Measurements from ENCODE around the gene POU6F1. TPM values are rescaled to one million over a fixed set of nuclear protein-coding genes. Genes with fewer than 3 reads are reported as not detected.
"Not testable (repeated sequence)": the region's sequence is repeated elsewhere in the genome, so short reads cannot be mapped to it uniquely, and the experiment has no call there.

Gene POU6F1
- total RNA-seq, 1 experiment from 2014 or later, result 1.8 TPM

- DNase-seq (ENCODE audit: low read depth), result no peak
Measured at GRCh38 chr12:51229116-51229809, 11.4 kb upstream of the POU6F1 start.

- DNase-seq (ENCODE audit: low read depth), result no peak
Measured at GRCh38 chr12:51227962-51228361, 10.1 kb upstream of the POU6F1 start.

- not testable (repeated sequence) for DNase-seq (ENCODE audit: low read depth)
Measured at GRCh38 chr12:51227112-51227511, 9.2 kb upstream of the POU6F1 start.

- DNase-seq (ENCODE audit: low read depth), result no peak
Measured at GRCh38 chr12:51225771-51226170, 7.9 kb upstream of the POU6F1 start.

- no peak for DNase-seq (ENCODE audit: low read depth)
Measured at GRCh38 chr12:51225234-51225633, 7.4 kb upstream of the POU6F1 start.

DNA sequence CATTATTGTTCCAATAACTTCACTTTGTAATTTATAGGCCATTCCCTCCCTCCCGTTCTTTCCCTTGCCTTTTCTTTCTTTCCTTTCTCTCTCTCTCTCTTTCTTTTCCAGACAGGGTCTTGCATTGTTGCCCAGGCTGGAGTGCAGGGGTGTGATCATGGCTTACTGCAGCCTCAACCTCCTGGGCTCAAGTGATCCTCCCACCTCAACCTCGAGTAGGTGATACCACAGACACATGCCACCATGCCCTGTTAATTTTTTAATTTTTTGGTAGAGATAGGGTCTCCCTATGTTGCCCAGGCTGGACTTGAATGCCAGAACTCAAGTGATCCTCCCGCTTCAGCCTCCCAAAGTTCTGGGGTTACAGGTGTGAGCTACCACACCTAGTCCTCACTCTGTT is 6.8 kb upstream of the POU6F1 start:
- DNase-seq (ENCODE audit: low read depth), result no peak

- no peak for DNase-seq (ENCODE audit: low read depth)
Measured at GRCh38 chr12:51222461-51222860, 4.6 kb upstream of the POU6F1 start.

DNA sequence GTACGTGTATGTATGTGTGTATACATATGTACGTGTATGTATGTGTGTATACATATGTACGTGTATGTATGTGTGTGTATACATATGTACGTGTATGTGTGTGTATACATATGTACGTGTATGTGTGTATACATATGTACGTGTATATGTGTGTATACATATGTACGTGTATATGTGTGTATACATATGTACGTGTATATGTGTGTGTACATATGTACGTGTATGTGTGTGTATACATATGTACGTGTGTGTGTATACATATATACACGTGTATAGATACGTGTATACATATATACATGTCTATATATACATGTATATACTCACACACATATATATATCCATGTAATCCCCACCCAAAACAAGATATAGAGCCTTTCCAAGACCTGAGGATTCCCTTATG is 2.0 kb upstream of the POU6F1 start:
- not testable (repeated sequence) for DNase-seq (ENCODE audit: low read depth)

DNA sequence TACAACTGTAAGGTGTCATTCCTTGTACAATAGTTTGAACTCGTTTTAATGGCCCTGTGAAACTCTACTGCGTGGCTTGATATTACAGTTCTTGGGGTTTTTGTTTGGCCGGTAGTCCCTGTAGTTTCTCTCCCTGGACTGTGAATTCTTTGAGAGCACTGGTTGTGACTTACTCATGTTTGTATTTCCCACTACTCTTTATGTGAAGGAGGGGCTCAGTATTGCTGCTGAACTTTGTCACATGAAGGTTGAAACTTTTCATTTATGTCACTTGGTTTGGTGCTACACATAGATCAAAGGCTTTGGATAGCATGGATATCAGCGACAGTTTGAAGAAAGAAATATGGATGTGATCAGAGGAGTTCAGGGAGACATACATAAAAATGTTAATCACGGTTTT is 1.5 kb upstream of the POU6F1 start:
- DNase-seq (ENCODE audit: low read depth), result no peak

DNA sequence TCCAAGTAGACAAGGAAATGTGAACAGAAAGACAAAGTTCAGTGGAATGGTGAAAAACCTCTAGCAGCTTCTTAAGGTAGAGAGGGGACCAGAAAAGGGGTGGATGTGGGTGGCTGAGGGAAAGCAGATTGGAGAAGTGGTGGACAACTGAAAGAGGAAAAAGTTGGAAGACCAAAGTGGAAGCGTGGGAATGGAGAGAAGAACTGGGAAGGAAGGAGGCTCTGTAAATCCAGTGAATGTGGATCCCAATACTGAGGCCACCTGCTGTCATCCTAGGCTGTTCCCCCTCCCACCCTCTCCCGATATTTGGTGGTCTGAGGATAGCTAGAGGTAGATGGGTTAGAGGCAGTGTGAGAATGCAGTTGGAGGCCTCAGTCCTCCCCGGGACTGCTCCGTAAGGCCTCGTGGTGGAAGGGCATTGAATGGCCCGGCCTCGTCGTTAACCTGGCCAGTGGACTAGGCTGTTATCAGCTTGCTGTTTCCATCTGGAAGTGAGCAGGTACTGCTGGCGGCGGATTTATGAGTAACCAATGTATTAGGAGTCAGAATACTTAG is 822 bp upstream of the POU6F1 start:
- no peak for DNase-seq (ENCODE audit: low read depth)

- DNase-seq (ENCODE audit: low read depth), result peak; percentile 39
Measured at GRCh38 chr12:51217133-51217967, 512 bp downstream of the POU6F1 start.

DNA sequence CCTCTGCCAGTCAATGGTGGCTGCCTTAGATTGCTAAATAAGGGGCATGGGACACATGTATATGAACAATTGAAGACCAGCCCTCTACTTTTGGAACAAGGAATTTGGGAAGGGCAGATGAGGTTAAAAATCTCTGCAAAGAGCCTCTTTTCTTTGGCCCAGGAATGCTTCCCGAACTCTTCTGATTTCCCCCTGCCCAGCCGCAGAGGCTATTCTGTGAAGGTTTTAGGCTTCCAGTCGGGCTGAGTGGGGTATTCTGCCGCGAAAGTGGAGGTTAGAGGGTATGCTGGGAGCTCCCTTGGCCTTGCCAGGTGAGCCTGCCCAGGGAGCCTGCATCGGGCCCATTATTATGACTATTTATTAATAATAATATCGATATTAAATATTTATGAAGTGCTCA is 1.2 kb downstream of the POU6F1 start:
- DNase-seq (ENCODE audit: low read depth), result no peak

GRCh38 chr12:51214895-51215294 is 3.0 kb downstream of the POU6F1 start:
- DNase-seq (ENCODE audit: low read depth), result no peak

GRCh38 chr12:51210690-51211395 is 7.0 kb downstream of the POU6F1 start:
- DNase-seq (ENCODE audit: low read depth), result no peak

DNA sequence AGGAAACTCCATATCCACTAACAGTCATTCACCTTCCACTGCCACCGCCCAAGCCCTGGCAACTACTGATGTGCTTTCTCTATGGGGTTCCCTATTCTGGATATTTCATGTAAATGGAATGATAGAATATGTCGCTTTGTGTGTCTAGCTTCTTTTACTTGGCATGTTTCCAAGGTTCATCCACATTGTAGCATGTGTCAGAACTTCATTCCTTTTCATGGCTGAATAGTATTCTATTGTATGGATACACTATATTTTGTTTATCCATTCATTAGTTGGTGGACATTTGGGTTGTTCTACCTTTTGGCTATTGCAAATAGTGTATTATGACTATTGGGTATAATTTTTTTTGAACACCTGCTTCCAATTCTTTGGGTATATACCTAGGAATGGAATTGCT is 8.6 kb downstream of the POU6F1 start:
- DNase-seq (ENCODE audit: low read depth), result no peak

- DNase-seq (ENCODE audit: low read depth), result no peak
Measured at GRCh38 chr12:51208016-51208660, 9.7 kb downstream of the POU6F1 start.

GRCh38 chr12:51205350-51205749 is 12.5 kb downstream of the POU6F1 start:
- no peak for DNase-seq (ENCODE audit: low read depth)

- no peak for DNase-seq (ENCODE audit: low read depth)
Measured at GRCh38 chr12:51202718-51203117, 15.1 kb downstream of the POU6F1 start.

GRCh38 chr12:51200806-51201205 is 17.1 kb downstream of the POU6F1 start:
- no peak for DNase-seq (ENCODE audit: low read depth)

DNA sequence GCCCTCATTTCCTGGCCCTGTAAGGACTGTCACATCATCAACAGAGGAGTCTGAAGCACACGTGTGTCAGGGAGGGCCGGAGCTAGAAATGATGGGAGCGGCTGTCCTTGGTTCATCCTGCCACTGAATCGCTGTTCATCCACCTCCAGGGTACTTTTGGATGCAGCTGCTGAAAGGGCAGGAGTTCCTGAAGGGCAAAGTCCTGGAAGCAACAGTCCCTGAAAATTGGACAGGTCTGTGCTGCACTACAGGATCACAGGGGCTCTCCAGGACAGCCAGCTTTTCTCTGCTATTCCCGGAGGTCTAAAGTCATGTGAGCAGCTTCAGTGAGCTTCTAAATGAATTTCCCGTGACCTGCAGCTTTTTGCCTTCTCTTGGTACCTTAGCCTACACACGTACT is 17.7 kb downstream of the POU6F1 start:
- no peak for DNase-seq (ENCODE audit: low read depth)

DNA sequence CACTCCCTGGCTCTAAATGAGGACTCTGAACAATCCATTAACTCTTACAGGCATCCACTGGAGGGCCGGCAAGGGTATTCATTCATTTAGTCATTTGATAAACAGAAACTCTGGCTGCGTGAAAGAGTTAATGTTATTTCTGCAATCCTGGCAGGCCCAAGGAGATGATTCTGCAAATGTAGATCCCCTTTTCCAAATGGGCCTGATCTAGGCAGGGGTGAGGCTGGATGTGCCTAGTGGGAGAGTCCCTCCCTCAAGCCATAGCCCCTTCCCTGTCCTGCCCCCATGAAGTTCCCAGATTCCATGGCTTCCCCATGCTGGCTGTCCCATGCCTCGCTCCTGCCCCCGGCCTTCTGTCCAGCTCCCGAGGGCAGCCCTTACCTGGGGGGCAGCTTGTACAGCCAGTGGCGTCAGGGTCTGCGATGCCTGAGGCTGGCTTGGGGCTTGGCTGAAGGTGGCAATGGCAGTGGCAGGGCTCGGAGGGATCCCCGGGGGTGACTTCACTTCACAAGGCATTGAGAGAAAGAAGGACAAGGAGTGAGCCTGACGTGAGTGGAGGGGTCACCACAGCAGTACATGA is 18.4 kb downstream of the POU6F1 start:
- no peak for DNase-seq (ENCODE audit: low read depth)

Data from LHCN-M2 (cell line).